Neural progenitor cell (in vitro differentiated cells): ENCODE measurements around the gene POLR2L. TPM values are rescaled to one million over a fixed set of nuclear protein-coding genes. Genes with fewer than 3 reads are reported as not detected.

Source experiments
- DNase-seq: peaks from one replicate; pipeline ENCODE4 v3.0.0-alpha.2; 2016; ENCODE audit warnings: low spot score
- H2AFZ ChIP-seq: fragments of 200-600 bp; sonication (generic); replicated peaks from 2 replicates; pipeline ENCODE4 v1.6.1; 2016; ENCODE audit warnings: antibody characterized with exemption
- H3F3A ChIP-seq: fragments of 200-600 bp; sonication (generic); 2 replicates; pipeline ENCODE4 v1.6.1; 2016; ENCODE audit warnings: antibody characterized with exemption, low read depth
- H3K27ac ChIP-seq: fragments of 200-600 bp; sonication (generic); 2 replicates; pipeline ENCODE4 v1.5.1; 2016; ENCODE audit warnings: mild to moderate bottlenecking
- H3K27me3 ChIP-seq: fragments of 200-600 bp; sonication (generic); 2 replicates; pipeline ENCODE4 v1.6.1; 2016; ENCODE audit warnings: mild to moderate bottlenecking, moderate library complexity
- H3K36me3 ChIP-seq: fragments of 200-600 bp; sonication (generic); 2 replicates; pipeline ENCODE4 v1.5.1; 2016
- H3K4me1 ChIP-seq: fragments of 200-600 bp; sonication (generic); 2 replicates; pipeline ENCODE4 v1.6.1; 2016; ENCODE audit warnings: mixed run types
- H3K4me2 ChIP-seq: fragments of 200-600 bp; sonication (generic); 2 replicates; pipeline ENCODE4 v1.6.1; 2016
- H3K4me3 ChIP-seq: fragments of 200-600 bp; sonication (generic); 2 replicates; pipeline ENCODE4 v1.5.1; 2016
- H3K79me2 ChIP-seq: fragments of 200-600 bp; sonication (generic); 2 replicates; pipeline ENCODE4 v1.6.1; 2016; ENCODE audit warnings: low read depth
- H3K9ac ChIP-seq: fragments of 200-600 bp; sonication (generic); 2 replicates; pipeline ENCODE4 v1.6.1; 2016
- H3K9me3 ChIP-seq: fragments of 200-600 bp; sonication (generic); 2 replicates; pipeline ENCODE4 v1.5.1; 2016; ENCODE audit warnings: low read depth
- H4K20me1 ChIP-seq: fragments of 200-600 bp; sonication (generic); 2 replicates; pipeline ENCODE4 v1.6.1; 2016; ENCODE audit warnings: low read depth
- H3K27ac Mint-ChIP-seq: 3 replicates; pipeline ENCODE4 v1.8.0; 2021; ENCODE audit warnings: mixed read lengths
- H3K27me3 Mint-ChIP-seq: 2 replicates; pipeline ENCODE4 v1.8.0; 2022; ENCODE audit warnings: low read depth, mild to moderate bottlenecking, inconsistent platforms, moderate library complexity, mixed read lengths; ENCODE audit not compliant: insufficient read depth
- H3K36me3 Mint-ChIP-seq: 3 replicates; pipeline ENCODE4 v1.8.0; 2021; ENCODE audit warnings: mixed read lengths
- H3K4me1 Mint-ChIP-seq: 3 replicates; pipeline ENCODE4 v1.8.0; 2021; ENCODE audit warnings: mixed read lengths
- H3K4me3 Mint-ChIP-seq: 3 replicates; pipeline ENCODE4 v1.8.0; 2021; ENCODE audit warnings: mild to moderate bottlenecking, moderate library complexity, mixed read lengths
- H3K9me3 Mint-ChIP-seq: 3 replicates; pipeline ENCODE4 v1.8.0; 2020; ENCODE audit warnings: mixed read lengths
- CTCF ChIP-seq: fragments of 200-600 bp; sonication (generic); IDR thresholded peaks from 2 replicates; pipeline ENCODE4 v1.5.1; 2017; ENCODE audit warnings: antibody characterized with exemption, mild to moderate bottlenecking
- EZH2 ChIP-seq: fragments of 200-600 bp; sonication (generic); IDR thresholded peaks from 2 replicates; pipeline ENCODE4 v1.6.1; 2017; ENCODE audit warnings: antibody characterized with exemption, mild to moderate bottlenecking, moderate library complexity
- EZH2phosphoT487 ChIP-seq: fragments of 200-600 bp; sonication (generic); IDR thresholded peaks from 2 replicates; pipeline ENCODE4 v1.6.1; 2017; ENCODE audit warnings: antibody characterized with exemption
- total RNA-seq: library from RNA; depleted of rRNA; stranded (reverse); fragments of >200 nt; gene quantifications from 2 replicates; pipeline ENCODE4 v1.2.3, GENCODE V29; 2015; ENCODE audit warnings: low replicate concordance

Gene POLR2L
- total RNA-seq, 1 donor from 2014 or later, result 12.9 TPM

- Histone ChIP-seq H4K20me1 (peaks cover 68% of the 10 kb centered on the region), H3K27me3 (peaks cover 45% of the 10 kb centered on the region), H3K4me2 (no peak overlapping the region), H3K36me3 (no peaks in the 10 kb centered on the region), H3K27ac (no peak overlapping the region), H3K9me3 (no peaks in the 10 kb centered on the region), H2AFZ (no peak overlapping the region), H3K4me3 (no peak overlapping the region), H3K9ac (no peak overlapping the region), H3K79me2 (peaks cover 9% of the 10 kb centered on the region), H3F3A (peaks cover 35% of the 10 kb centered on the region), H3K4me1 (peaks cover 25% of the 10 kb centered on the region)
- no peak for DNase-seq
- H3K9me3 Mint-ChIP-seq, result no peaks in the 10 kb centered on the region
- H3K36me3 Mint-ChIP-seq, result peaks cover 4% of the 10 kb centered on the region
- H3K27me3 Mint-ChIP-seq, result peaks cover 25% of the 10 kb centered on the region
- H3K27ac Mint-ChIP-seq, result no peak overlapping the region
- no peak overlapping the region for H3K4me3 Mint-ChIP-seq
- peaks cover 30% of the 10 kb centered on the region for H3K4me1 Mint-ChIP-seq
- no peak for TF ChIP-seq EZH2phosphoT487
- TF ChIP-seq CTCF, result no peak
- no peak for TF ChIP-seq EZH2
Observed at GRCh38 chr11:824292-824880, 17.9 kb downstream of the POLR2L start.

- Histone ChIP-seq H3K36me3 (no peaks in the 10 kb centered on the region), H3K9me3 (no peaks in the 10 kb centered on the region), H3K4me2 (no peak overlapping the region), H3K27me3 (peaks cover 38% of the 10 kb centered on the region), H3K4me3 (no peak overlapping the region), H4K20me1 (peaks cover 62% of the 10 kb centered on the region), H3K27ac (no peak overlapping the region), H2AFZ (no peak overlapping the region), H3K9ac (no peak overlapping the region), H3K79me2 (peaks cover 9% of the 10 kb centered on the region), H3K4me1 (peaks cover 18% of the 10 kb centered on the region), H3F3A (peaks cover 31% of the 10 kb centered on the region)
- TF ChIP-seq EZH2, result no peak
- no peak for TF ChIP-seq CTCF
- TF ChIP-seq EZH2phosphoT487, result no peak
- Mint-ChIP-seq H3K27ac (no peak overlapping the region), H3K36me3 (peaks cover 4% of the 10 kb centered on the region), H3K4me3 (no peak overlapping the region), H3K9me3 (no peaks in the 10 kb centered on the region), H3K4me1 (peaks cover 24% of the 10 kb centered on the region), H3K27me3 (peaks cover 21% of the 10 kb centered on the region)
- DNase-seq, result no peak
Observed at GRCh38 chr11:823441-824291, 18.7 kb downstream of the POLR2L start.

GRCh38 chr11:821512-822371 lies 20.6 kb downstream of the POLR2L start:
- Mint-ChIP-seq H3K36me3 (peaks cover 4% of the 10 kb centered on the region), H3K27me3 (peaks cover 18% of the 10 kb centered on the region), H3K27ac (no peak overlapping the region), H3K9me3 (no peaks in the 10 kb centered on the region), H3K4me1 (peaks cover 14% of the 10 kb centered on the region), H3K4me3 (peak overlapping the region; percentile 35)
- Histone ChIP-seq H3K79me2 (peaks cover 9% of the 10 kb centered on the region), H3F3A (peaks cover 19% of the 10 kb centered on the region), H4K20me1 (peaks cover 48% of the 10 kb centered on the region), H3K4me1 (peaks cover 3% of the 10 kb centered on the region), H3K4me3 (no peak overlapping the region), H3K27ac (no peak overlapping the region), H3K4me2 (no peak overlapping the region), H3K9me3 (no peaks in the 10 kb centered on the region), H3K36me3 (no peaks in the 10 kb centered on the region), H3K9ac (no peak overlapping the region), H3K27me3 (peaks cover 18% of the 10 kb centered on the region), H2AFZ (no peak overlapping the region)
- TF ChIP-seq EZH2, result no peak
- no peak for TF ChIP-seq EZH2phosphoT487
- no peak for TF ChIP-seq CTCF
- no peak for DNase-seq
